Activated T-helper 1 cell treated with Interleukin-2 at 50 U/mL for 16 hours (primary cell): ENCODE results near the gene SMARCA4.
"Not testable (repeated sequence)": the region's sequence is repeated elsewhere in the genome, so short reads cannot be mapped to it uniquely, and the experiment has no call there.

Experiments
- DNase-seq: peaks from one replicate; pipeline ENCODE4 v3.0.0-alpha.2; 2020; ENCODE audit warnings: low read depth

The SMARCA4 gene

DNA sequence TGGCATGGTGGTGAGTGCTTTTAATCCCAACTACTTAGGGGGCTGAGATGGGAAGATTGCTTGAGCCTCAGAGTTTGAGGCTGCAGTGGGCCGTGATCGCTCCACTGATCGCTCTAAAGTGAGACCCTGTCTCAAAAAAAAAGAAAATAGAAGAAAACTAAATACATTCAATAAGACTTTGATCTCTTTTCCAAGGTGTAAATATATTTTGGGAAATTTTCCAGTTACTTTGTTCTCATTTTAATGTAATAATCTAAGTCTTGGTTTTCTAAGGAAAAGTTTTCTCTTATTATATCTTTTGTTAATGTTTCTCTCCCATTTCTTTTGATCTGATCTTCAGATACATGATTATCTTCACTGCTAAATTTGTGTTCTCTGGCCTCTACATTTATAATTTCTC, 138.0 kb downstream of the SMARCA4 start:
- DNase-seq: no peak

DNA sequence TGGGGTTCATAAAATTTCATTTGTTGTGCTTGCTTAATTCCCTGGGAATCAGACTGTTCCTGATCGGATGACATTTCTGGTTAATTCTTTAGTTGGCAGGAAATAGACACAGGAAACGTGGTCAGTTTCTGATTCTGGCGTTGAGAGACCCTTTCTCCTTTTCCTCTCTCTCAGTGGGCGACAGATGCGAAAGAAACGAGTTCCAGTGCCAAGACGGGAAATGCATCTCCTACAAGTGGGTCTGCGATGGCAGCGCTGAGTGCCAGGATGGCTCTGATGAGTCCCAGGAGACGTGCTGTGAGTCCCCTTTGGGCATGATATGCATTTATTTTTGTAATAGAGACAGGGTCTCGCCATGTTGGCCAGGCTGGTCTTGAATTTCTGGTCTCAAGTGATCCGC, 139.2 kb downstream of the SMARCA4 start:
- no peak for DNase-seq

DNA sequence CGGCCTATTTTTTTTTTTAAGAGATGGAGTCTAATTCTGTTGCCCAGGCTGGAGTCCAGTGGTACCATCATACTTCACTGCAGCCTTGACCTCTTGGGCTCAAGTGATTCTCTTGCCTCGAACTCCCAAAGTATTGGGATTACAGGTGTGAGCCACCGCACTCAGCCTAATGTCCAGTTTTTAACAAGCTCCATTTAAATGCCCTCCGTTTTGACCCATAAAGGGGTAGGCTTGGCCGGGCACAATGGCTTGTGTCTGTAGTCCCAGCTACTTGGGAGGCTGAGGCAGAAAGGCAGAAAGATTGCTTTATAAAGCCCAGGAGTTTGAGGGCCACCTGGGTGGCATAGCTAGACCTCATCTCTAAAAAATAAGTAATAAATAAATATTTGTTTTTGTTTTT, 140.2 kb downstream of the SMARCA4 start:
- DNase-seq: no peak

DNA sequence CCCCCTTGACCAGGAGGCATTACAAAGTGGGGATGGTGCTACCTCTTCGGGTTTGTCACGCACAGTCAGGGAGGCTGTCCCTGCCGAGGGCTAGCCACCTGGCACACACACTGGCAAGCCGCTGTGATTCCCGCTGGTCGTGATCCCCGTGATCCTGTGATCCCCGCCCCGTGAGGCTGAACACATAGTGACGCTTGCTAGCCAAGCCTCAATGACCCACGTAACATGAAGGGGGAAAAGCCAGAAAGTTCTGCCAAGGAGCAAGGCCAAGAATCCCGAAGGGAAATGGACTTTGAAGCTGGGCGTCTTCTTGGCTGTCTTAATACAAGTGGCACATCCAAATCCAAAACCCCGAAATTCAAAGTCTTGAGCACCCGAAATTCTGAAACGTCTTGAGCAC, 142.1 kb downstream of the SMARCA4 start:
- DNase-seq: no peak

DNA sequence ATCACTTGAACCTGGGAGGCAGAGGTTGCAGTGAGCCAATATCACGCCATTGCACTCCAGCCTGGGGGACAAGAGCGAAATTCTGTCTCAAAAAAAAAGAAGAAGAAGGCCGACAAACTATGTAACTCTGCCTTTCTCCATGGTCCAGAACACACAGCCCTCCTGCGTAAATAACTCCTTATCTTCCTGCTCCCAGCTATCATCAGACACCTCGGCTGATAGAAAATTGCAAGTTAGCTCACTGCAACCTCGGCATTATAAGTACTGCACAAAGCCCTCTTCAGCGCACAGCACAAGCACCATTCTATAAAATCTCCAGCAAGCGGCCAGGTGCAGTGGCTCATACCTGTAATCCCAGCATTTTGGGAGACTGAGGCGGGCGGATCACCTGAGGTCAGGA, 142.8 kb downstream of the SMARCA4 start:
- not testable (repeated sequence) for DNase-seq

DNA sequence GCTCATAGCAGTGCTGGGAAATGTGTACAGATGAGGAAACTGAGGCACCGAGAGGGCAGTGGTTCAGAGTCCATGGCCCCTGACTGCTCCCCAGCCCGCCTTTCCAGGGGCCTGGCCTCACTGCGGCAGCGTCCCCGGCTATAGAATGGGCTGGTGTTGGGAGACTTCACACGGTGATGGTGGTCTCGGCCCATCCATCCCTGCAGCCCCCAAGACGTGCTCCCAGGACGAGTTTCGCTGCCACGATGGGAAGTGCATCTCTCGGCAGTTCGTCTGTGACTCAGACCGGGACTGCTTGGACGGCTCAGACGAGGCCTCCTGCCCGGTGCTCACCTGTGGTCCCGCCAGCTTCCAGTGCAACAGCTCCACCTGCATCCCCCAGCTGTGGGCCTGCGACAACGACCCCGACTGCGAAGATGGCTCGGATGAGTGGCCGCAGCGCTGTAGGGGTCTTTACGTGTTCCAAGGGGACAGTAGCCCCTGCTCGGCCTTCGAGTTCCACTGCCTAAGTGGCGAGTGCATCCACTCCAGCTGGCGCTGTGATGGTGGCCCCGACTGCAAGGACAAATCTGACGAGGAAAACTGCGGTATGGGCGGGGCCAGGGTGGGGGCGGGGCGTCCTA, 144.3 kb downstream of the SMARCA4 start:
- DNase-seq: no peak

DNA sequence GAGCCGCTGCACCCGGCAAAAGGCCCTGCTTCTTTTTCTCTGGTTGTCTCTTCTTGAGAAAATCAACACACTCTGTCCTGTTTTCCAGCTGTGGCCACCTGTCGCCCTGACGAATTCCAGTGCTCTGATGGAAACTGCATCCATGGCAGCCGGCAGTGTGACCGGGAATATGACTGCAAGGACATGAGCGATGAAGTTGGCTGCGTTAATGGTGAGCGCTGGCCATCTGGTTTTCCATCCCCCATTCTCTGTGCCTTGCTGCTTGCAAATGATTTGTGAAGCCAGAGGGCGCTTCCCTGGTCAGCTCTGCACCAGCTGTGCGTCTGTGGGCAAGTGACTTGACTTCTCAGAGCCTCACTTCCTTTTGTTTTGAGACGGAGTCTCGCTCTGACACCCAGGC, 145.6 kb downstream of the SMARCA4 start:
- no peak for DNase-seq

DNA sequence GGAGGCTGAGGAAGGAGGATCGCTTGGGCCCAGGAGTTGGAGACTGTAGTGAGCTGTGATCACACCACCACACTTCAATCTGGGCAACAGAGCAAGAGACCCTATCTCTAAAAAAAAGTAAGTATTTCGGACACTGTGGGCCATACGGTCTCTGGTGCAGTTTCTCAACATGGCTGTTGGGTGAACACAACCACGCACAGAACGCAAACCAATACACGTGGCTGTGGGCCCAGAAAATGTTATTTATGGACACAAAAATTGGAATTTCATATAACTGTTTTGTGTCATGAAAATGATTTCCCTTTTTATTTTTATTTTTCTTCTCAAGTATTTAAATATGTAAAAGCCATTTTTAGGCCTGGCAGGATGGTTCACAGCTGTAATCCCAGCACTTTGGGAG, 147.9 kb downstream of the SMARCA4 start:
- no peak for DNase-seq

DNA sequence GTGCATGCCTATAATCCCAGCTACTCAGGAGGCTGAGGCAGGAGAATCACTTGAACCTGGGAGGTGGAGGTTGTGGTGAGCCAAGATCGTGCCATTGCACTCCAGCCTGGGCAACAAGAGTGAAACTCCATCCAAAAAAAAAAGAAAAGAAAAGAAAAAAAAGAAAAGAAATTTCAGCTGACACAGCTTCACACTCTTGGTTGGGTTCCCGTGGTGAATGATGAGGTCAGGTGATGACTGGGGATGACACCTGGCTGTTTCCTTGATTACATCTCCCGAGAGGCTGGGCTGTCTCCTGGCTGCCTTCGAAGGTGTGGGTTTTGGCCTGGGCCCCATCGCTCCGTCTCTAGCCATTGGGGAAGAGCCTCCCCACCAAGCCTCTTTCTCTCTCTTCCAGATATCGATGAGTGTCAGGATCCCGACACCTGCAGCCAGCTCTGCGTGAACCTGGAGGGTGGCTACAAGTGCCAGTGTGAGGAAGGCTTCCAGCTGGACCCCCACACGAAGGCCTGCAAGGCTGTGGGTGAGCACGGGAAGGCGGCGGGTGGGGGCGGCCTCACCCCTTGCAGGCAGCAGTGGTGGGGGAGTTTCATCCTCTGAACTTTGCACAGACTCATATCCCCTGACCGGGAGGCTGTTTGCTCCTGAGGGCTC, 150.4 kb downstream of the SMARCA4 start:
- DNase-seq: no peak

DNA sequence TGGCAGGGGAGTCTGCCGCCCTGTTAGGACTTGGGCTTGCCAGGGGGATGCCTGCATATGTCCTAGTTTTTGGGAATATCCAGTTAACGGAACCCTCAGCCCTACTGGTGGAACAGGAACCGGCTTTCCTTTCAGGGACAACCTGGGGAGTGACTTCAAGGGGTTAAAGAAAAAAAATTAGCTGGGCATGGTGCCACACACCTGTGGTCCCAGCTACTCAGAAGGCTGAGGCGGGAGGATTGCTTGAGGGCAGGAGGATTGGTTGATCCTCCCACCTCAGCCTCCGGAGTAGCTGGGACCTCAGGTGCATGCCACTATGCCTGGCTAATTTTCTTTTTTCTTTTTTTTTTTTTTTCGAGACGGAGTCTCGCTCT, 150.9 kb downstream of the SMARCA4 start:
- no peak for DNase-seq
